Activated CD8-positive, alpha-beta memory T cell treated with anti-CD3 and anti-CD28 coated beads for 24 hours (primary cell): ENCODE results near the gene EFNA2.

ENCODE experiments used
- DNase-seq: peaks from one replicate; pipeline ENCODE4 v3.0.0-alpha.2; 2020

EFNA2 gene

GRCh38 chr19:1249298-1249989 is 36.2 kb upstream of the EFNA2 start:
- DNase-seq: peak; percentile 95

DNA sequence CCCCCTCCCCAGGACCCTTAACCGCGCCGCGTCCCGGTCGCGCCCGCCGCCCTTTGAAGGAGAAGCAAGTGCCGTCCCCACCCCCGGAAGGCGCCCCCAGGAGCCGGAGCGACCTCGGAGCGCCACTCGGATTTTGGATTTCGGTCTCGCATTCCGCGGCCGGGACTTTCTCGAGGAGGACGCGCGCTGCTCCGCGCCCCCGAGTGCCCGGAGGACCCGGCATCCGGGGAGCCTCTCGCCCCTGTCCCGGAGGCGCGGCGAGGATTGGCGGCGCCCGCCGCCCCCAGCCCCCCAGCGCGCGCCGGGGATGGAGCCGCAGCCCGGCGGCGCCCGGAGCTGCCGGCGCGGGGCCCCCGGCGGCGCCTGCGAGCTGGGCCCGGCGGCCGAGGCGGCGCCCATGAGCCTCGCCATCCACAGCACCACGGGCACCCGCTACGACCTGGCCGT is 35.7 kb upstream of the EFNA2 start:
- no peak for DNase-seq

DNA sequence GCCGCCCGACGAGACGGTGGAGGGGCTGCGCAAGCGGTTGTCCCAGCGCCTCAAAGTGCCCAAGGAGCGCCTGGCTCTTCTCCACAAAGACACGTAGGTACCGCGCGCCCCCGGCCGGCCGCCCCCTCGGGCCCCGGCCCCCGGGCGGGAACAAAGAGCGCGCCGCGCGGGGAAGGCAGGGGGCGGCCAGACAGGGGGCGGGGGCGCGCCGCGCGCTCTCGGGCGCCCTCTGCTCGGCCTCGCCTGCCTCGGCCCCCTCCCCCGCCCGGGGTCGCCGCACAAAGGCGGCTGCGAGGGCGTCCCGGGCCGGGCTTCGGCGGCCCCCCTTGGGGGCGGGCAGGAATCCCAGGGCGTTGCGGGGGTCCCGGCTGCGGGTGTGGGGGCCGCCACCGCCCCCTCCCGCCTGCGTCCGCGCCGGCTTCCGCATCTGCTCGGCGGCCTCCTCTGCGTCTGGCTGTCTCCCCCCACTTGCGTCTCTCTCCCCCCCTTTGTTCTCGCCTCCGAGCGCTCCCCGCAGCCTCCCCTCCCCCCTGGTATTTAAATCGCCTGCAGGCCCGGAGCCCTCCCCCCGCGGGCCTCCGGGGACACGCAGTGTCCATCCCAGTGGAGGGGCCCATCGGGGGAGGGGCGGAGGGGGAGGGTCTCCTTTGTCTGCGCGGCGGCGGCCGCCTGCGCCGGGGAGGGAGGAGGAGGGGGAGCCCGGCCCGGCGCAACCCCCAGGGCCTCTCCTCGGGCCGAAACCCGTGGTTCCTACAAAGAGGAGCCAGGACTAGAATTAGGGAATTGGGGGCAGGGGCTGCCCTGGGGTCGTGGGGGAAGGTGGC is 35.0 kb upstream of the EFNA2 start:
- DNase-seq: peak; percentile 74

DNA sequence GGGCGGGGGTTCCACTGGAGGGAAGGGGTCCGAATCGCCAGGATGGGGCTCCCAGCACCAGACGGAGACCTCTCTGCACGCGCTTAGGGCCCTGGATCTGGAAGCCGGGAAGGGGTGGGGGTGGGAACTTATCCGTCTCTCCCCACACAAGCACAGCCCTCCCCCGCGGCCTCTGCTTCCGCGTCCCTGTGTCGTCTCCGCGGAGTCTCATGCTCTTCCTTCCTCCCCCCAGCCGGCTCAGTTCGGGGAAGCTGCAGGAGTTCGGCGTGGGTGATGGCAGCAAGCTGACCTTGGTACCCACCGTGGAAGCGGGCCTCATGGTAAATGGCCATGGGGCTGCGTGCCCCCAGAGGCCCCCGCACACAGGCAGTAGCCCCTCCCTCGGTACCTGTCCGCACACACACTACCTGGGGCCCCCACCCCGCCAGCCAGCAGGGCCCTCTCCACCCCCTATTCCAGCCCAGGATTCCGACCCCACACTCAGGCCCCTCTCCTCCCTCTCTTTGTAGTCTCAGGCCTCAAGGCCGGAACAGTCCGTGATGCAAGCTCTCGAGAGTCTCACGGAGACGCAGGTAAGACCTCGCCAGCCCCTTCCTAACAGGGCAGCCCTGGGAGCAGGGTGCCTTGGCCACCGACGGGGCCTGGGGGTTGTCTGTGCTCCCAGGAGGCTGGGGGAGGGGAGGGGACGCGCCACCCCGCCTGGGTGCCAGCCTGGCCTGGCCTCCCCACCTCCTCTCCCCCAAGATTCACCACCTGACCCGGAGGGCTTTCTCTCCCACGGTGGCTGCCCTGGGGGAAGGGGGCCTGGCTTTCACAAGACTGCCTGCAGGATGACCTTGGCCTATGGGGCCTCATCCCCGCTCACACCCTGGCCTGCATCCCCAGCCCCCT is 34.1 kb upstream of the EFNA2 start:
- DNase-seq: peak; percentile 82

DNA sequence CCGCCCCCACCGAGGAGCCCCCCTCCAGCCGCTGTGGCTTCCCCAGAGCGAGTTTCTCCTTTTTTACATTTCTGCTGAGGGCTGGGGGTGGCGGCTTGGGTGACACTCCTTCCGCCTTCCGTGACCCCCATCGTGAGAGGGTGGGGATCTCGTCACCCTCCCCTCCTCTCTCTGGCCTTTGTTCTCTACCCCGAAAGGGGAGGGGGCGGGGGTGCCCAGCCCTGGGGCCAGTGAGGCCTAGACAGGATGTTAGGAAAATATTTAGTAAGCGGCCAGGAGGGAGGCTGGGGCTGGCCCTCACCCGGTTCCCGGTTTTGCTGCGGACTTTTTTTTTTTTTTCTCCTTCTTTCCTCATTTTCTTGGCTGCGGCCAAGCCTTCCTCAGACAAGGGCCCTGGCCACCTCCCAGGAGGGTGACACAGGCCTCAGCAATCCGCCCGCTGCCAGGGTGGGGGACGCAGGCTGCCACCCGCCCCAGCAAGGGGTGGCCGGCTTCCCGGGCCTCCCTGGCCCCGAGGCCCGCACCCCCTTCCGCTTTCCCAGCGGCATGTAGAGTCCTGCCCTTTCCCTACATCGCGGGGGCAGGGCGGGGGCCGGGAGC is 33.4 kb upstream of the EFNA2 start:
- peak; percentile 81 for DNase-seq

DNA sequence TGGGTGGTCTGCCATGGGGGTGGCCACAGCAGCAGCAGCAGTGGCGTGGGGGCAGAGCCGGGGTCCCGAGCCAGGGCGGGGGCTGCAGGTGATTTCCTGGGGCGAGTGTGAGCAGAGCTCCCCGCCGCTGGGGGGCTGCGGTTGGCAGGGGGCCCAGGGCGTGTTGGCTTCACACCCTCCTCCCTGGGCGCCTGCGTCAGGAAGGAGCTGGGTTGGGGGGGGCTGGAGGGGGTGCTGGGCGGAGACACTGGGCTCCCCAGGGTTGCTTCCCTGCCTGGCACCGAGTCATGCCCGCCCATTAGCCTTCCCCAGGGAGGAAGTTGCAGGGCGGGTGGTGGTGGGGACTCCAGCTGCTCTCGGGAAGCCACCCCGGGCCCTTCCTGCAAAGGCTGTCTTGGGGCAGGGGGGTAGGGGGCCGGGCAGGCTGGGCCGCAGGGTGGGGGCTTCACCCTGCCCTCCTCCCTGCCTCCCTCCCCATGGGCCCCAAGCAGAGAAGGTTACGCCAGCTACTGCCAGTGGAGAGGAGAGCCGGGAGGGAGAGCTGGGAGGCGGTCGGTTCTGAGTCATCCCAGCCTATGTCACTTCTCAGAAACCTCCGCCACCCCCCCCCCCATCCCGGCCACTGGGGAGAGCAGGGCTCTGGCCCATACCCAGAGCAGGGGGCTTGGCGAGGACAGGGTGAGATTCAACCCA is 32.7 kb upstream of the EFNA2 start:
- DNase-seq: peak; percentile 85

GRCh38 chr19:1253514-1254080 is 32.1 kb upstream of the EFNA2 start:
- DNase-seq: no peak

- DNase-seq: no peak
Observed at GRCh38 chr19:1254081-1254527, 31.6 kb upstream of the EFNA2 start.

DNA sequence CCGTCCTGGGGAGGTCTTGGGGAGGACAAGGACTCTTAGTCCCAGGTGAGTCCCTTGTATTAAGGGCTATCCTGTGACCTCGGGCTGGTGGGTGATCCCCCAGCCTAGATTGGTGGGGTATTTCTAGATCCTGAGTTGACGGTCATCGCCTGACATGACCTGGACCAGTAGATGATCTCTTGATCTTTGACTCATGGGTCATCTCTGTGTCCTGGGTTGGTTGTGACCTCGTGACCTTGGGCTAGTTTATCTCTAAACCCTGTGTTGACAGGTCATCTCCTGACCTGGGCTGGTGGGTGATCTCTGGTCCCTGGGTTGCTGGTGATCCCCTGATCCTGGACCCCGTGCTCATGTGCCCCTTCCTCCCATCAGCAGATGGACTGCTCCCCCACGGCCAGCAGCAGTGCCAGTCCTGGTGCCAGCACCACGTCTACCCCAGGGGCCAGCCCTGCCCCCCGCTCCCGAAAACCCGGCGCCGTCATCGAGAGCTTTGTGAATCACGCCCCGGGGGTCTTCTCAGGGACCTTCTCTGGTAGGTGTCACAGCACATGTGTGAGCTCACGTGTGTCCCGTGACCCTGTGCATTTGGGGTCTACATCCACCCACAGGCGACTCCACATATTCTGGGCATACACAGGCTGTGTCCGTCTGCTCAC is 31.0 kb upstream of the EFNA2 start:
- DNase-seq: no peak

GRCh38 chr19:1255186-1256161 is 30.2 kb upstream of the EFNA2 start:
- no peak for DNase-seq

DNA sequence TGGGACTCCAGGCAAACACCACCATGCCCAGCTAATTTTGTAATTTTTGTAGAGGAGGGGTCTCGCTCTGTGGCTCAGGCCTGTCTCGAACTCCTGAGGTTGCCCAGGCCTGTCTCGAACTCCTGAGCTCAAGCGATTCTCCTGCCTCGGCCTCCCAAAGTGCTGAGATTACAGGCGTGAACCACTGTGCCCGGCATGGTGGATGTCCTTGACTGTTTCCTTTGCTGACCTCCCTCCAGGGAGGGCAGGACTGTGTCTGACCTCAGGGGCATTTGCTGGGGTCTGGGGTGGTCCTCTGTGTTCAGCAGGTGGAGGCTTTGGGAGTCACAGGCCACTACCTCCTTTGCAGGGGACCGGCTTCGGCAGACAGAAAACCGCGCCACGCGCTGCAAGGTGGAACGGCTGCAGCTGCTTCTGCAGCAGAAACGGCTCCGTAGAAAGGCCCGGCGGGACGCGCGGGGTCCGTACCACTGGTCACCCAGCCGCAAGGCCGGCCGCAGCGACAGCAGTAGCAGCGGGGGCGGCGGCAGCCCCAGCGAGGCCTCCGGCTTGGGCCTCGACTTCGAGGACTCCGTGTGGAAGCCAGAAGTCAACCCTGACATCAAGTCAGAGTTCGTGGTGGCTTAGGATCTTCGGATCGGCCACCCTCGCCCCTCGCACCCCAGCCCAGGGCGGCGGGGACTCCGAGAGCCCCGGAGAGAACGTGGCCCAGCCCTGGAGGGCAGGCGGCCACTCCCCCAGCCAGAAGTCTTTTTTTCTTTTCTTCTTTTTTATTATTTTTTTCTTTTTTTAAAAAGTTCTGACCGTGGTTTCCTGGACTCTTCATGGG is 28.8 kb upstream of the EFNA2 start:
- no peak for DNase-seq

DNA sequence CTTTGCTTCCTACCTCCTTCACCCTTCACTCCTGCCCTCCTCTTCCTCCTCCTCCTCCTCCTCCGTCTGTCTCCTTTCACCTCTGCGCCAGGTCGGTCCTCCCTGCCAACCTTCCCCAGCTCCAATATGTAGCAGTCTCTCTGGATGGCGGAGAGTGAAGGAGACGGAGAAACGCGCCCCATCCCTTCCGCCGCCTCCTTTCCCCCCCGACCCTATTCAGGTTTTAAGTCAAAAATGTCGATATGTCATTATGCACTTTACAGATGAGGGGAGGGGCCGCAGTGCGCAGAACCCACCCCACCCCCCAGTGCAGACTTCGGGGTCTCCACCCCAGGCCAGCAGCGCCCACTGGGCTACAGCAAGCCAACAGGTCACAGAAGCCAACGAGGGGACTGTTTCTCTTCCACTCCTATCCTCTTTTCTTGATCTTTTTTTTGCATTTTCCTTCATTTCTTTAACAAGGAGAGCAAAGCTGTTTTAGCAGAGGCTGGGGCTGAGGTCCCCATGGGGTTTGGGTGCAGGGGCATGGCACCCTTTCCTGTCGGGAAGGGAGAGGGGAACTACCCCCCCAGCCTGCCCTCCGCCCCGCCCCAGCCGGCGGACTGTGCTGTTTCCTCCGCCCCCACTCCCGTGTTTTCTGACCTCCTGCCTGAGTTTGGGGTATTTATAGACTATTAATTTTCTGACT is 28.1 kb upstream of the EFNA2 start:
- no peak for DNase-seq

DNA sequence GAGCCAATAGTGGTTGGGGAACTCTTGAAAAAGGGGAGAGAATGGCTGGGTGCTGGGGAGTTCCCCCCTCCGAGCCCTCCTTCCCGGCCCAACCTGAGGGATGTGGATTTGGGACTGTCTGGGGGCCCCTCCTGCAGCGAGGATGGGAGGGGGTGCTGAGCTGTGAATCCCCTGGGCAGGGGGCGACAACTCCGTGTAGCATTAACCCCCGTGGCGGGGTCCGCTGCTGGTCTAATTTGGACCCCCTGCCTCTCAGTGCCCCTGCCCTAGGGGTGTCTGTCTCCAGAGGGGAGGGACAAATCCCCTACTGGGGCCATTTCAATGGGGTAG is 27.5 kb upstream of the EFNA2 start:
- DNase-seq: no peak

DNA sequence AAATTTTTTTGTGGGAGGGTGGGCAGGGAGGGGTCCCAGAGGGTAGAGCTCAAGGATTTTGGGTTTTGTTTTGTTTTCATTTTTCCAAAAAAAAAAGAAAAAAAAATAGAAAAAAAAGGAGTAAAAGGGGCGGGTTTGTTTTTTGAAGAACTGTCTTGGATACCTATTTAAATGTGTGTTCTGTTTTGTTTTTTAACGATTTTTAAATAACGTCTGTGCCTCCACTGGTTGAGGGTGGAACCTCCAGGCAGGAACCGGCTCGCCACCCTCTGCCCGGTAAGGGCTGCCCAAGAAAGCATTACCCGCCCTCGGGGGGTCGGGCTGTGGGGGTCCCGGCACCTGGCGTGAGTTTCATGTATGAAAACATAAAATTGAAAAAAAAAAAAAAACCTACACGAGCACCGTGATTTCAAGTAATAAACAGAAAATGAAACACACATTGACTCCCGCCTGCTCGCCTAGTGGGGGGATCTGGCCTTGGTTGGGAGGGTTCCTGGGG is 26.9 kb upstream of the EFNA2 start:
- no peak for DNase-seq

- DNase-seq: peak; percentile 89
Observed at GRCh38 chr19:1259206-1259875, 26.3 kb upstream of the EFNA2 start.

- DNase-seq: no peak
Observed at GRCh38 chr19:1259876-1260748, 25.6 kb upstream of the EFNA2 start.
